Heart left ventricle (tissue), 16 donors: ENCODE results near the gene TPSB2. TPM values are rescaled to one million over a fixed set of nuclear protein-coding genes. Genes with fewer than 3 reads are reported as not detected.

Experiments used
- ATAC-seq, 4 donors: fragments of 200-7000 bp; cut with Tn5 transposase; one replicate each; pipeline ENCODE4 v1.9.1; 2020 to 2022; ENCODE audit warnings: moderate library complexity in 4 of 4, mild to moderate bottlenecking in 3 of 4, moderate number of reproducible peaks in 1 of 4
- DNase-seq, 5 donors: peaks; one replicate each; pipeline ENCODE4 v3.0.0-alpha.2; 2020
- H3K27ac ChIP-seq, 12 donors: fragments of 200-600 bp; sonication (generic) in 4 of 12; one replicate each; pipeline versions ENCODE4 v1.5.0 to v1.8.0; 2016 to 2022; ENCODE audit warnings: mild to moderate bottlenecking in 2 of 12
- H3K27me3 ChIP-seq, 9 donors: fragments of 200-600 bp; sonication (generic) in 2 of 9; one replicate each; pipeline versions ENCODE4 v1.5.1 to v1.8.0; 2016 to 2022; ENCODE audit warnings: mild to moderate bottlenecking in 3 of 9
- H3K36me3 ChIP-seq, 9 donors: fragments of 200-600 bp; sonication (generic) in 2 of 9; one replicate each; pipeline versions ENCODE4 v1.5.0 to v1.8.0; 2018 to 2022; ENCODE audit warnings: mild to moderate bottlenecking in 2 of 9
- H3K4me1 ChIP-seq, 12 donors: fragments of 200-600 bp; sonication (generic) in 4 of 12; one replicate each; pipeline versions ENCODE4 v1.5.0 to v1.8.0; 2016 to 2022; ENCODE audit warnings: mild to moderate bottlenecking in 3 of 12
- H3K4me3 ChIP-seq, 12 donors: fragments of 200-600 bp; sonication (generic) in 4 of 12; one replicate each; pipeline versions ENCODE4 v1.5.0 to v1.8.0; 2017 to 2022; ENCODE audit warnings: mild to moderate bottlenecking in 9 of 12, moderate library complexity in 4 of 12
- H3K9me3 ChIP-seq, 12 donors: fragments of 200-600 bp; sonication (generic) in 4 of 12; one replicate each; pipeline versions ENCODE4 v1.5.0 to v1.8.0; 2016 to 2022; ENCODE audit warnings: mild to moderate bottlenecking in 1 of 12
- POLR2A ChIP-seq, 2 donors: fragments of 450-650 bp; IDR thresholded peaks; one replicate each; pipeline ENCODE4 v1.6.1; 2017; ENCODE audit warnings: antibody characterized with exemption in 2 of 2, mild to moderate bottlenecking in 2 of 2, moderate library complexity in 2 of 2
- WGBS, 4 donors: extraction: QIAGEN DNeasy Blood & Tissue Kit in 2 of 4; methylation state at CpG; one replicate each; pipeline versions ENCODE4 v1.1.5 to v1.1.7; 2013 to 2018; 5-methylcytosine and 5-hydroxymethylcytosine counted together
- intact Hi-C, 10 donors: fragments of 100-400 bp; cut with DNase I; formaldehyde crosslinking; loops; one replicate each; pipeline versions ENCODE4 v1.11.1 to v1.14.2; 2022
- polyA plus RNA-seq, 2 donors: library from polyadenylated mRNA; stranded (reverse); fragments of 200-250 nt; gene quantifications; one replicate each; pipeline ENCODE4 v1.2.3, GENCODE V29; 2013
- total RNA-seq, 9 donors: library from RNA; depleted of rRNA in 2 of 9; stranded (reverse); fragments of >200 nt in 2 of 9; fragmentation: NEBNext Ultra II Directional in 3 of 9; extraction: Animal tissue kit (Norgen Biotek cat#: 25700) in 3 of 9; gene quantifications; one replicate each; pipeline versions ENCODE4 v1.1.0 to v1.2.4, GENCODE V29; 2016 to 2023
- TF ChIP-seq, protein P1 (sequence below), 12 donors: fragments of 200-600 bp; sonication (generic) in 4 of 12; IDR thresholded peaks; one replicate each; pipeline versions ENCODE4 v1.5.0 to v1.8.0; 2018 to 2022; ENCODE audit warnings: antibody characterized with exemption in 12 of 12, mild to moderate bottlenecking in 5 of 12
- donor health status: ischemic (EF 13 %, LVEDD 7.1; RV severe dilation, severe dysfunction).
- donor health status: healthy with polysubstance abuse.
- donor health status: DM: no; HTN: yes; CAD: no.
- donor health status: DM: no; HTN: no; CAD: no.
- donor health status: ischemic (EF 25% LVEDD 6.9; RV normal size, moderate dysfunction).
- donor health status: ischemic (EF 25% LVEDD 5.7; RV mildly dilated, moderate dysfunction).
- donor health status: healthy.
- donor health status: DM: yes; HTN: yes; CAD: no.
- donor health status: ischemic (EF 35%, LVEDD 5.7; RV mildly dilated, moderate dysfunction).
- donor health status: nonischemic (EF 11% LVEDD 7.7; RV severe dilation, severe dysfunction).
- donor health status: DM: yes; HTN: yes; CAD: no.
- donor health status: PGD.
- donor health status: ischemic (EF 29% LVEDD 5.4; RV normal size, mild dysfunction).
- donor health status: nonischemic (EF 23%, LVEDD 6.1; RV moderate dilation, normal function).

TPSB2 gene
- total and polyA plus RNA-seq, 11 donors, result 2.0 to 18.1 (median 2.3) TPM; not detected in 1

DNA sequence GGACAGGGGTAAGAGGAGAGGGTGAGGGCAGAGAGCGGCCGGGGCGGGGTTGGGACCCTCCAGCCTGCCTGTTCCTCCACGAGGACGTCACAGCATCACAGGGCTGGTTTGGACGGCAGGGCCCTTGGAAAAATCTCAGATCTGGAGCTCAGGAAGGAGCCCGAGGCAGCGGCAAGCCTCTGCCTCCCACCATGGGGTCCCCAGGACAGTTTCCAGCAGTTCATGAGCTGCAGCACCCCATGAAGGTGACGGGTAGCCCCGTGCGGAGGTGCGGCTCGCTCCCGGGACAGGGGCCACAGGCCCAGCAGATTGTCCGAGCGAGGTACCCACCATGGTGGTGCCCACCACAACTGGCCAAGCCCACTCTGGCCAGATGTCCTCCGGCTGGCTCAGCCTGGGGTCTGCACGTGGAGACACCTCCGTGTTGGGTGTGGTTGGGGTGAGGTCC is 47.2 kb upstream of the TPSB2 start:
- H3K27ac ChIP-seq, result no peak overlapping the region
- intact Hi-C loops, result no loop called here
- H3K4me1 ChIP-seq, result no peaks in the 10 kb centered on the region
- H3K36me3 ChIP-seq, result no peaks in the 10 kb centered on the region
- H3K9me3 ChIP-seq, result no peaks in the 10 kb centered on the region
- WGBS, 4 donors, result 75 to 82% (median 76%) methylated on average over 16 to 19 of the region's 19 CpGs
- ATAC-seq, result no peak
- H3K27me3 ChIP-seq, result peaks cover 0 to 24% (median 9%) of the 10 kb centered on the region in 9 donors
- no peak overlapping the region for H3K4me3 ChIP-seq
- no peak for DNase-seq
- TF ChIP-seq, protein P1, sequence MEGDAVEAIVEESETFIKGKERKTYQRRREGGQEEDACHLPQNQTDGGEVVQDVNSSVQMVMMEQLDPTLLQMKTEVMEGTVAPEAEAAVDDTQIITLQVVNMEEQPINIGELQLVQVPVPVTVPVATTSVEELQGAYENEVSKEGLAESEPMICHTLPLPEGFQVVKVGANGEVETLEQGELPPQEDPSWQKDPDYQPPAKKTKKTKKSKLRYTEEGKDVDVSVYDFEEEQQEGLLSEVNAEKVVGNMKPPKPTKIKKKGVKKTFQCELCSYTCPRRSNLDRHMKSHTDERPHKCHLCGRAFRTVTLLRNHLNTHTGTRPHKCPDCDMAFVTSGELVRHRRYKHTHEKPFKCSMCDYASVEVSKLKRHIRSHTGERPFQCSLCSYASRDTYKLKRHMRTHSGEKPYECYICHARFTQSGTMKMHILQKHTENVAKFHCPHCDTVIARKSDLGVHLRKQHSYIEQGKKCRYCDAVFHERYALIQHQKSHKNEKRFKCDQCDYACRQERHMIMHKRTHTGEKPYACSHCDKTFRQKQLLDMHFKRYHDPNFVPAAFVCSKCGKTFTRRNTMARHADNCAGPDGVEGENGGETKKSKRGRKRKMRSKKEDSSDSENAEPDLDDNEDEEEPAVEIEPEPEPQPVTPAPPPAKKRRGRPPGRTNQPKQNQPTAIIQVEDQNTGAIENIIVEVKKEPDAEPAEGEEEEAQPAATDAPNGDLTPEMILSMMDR (IDR thresholded peaks at IDR 0.05), result no peak
- no peak for TF ChIP-seq POLR2A (IDR thresholded peaks at IDR 0.05)

DNA sequence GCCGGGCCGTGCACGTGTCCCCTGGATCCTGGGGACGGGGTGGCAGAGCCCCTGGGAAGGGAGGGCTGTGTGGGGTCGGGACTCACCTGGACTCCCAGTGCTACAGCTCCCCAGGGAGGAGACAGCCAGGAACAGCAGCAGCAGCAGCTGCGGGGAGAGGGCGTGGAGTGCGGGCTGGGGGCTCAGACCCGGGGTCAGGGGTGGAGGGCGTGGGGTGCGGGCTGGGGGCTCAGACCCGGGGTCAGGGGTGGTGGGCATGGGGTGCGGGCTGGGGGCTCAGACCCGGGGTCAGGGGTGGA is 46.5 kb upstream of the TPSB2 start:
- intact Hi-C loops, result no loop called here
- no peaks in the 10 kb centered on the region for H3K36me3 ChIP-seq
- no peak overlapping the region for H3K27ac ChIP-seq
- H3K9me3 ChIP-seq, result no peaks in the 10 kb centered on the region
- TF ChIP-seq POLR2A (IDR thresholded peaks at IDR 0.05), result no peak
- TF ChIP-seq, protein P1 (IDR thresholded peaks at IDR 0.05), result no peak
- no peak overlapping the region for H3K4me3 ChIP-seq
- H3K4me1 ChIP-seq, result peaks cover 0 to 6% (median 0%) of the 10 kb centered on the region in 12 donors
- DNase-seq, result no peak
- peaks cover 0 to 24% (median 9%) of the 10 kb centered on the region in 9 donors for H3K27me3 ChIP-seq
- WGBS, 4 donors, result 74 to 91% (median 86%) methylated on average over 4 to 14 of the region's 14 CpGs
- ATAC-seq, result no peak

DNA sequence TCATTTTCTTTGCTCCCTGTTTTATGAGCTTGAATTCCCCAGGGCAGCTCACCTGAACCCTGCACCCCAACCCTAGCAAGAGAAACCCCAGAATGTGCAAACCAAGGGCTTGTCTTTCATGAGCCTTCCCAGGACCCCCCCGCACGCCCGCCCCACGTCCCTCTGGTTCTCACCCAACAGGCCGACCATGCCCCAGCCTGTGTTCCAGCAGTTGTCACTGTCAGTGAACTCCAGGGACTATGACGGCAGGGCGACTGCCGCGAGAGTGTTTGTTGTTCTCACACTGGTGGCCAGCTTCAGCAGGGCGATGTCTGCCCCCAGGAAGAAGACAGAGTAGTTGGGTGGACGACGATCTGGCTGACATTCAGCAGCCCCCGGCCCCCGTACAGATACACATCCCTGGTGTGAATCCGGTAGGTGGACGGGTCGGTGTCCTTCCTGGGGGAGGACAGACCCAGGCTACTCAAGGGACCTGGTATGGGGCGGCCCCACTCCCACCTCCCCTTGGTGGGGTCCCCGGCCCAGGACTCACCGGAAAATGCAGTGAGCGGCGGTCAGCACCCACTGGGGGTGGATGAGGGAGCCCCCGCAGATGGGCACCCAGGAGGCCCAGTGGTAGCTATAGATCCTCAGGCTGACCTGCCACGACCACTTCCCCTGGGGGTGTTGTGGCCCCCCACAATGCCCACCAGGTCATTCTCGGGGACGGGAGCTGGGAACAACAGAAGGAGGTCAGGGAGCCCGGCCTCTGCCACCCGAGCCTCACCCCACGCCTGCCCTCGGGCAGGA is 46.0 kb upstream of the TPSB2 start:
- H3K27me3 ChIP-seq, result peaks cover 0 to 24% (median 9%) of the 10 kb centered on the region in 9 donors
- TF ChIP-seq POLR2A (IDR thresholded peaks at IDR 0.05), result no peak
- TF ChIP-seq, protein P1 (IDR thresholded peaks at IDR 0.05), result no peak
- no peaks in the 10 kb centered on the region for H3K9me3 ChIP-seq
- no peak overlapping the region for H3K27ac ChIP-seq
- peaks cover 0 to 8% (median 0%) of the 10 kb centered on the region in 12 donors for H3K4me1 ChIP-seq
- DNase-seq, result no peak
- ATAC-seq, result no peak
- 65 to 76% (median 70%) methylated on average over 24 to 30 of the region's 30 CpGs for WGBS, 4 donors
- H3K36me3 ChIP-seq, result no peaks in the 10 kb centered on the region
- intact Hi-C loops, result no loop called here
- no peak overlapping the region for H3K4me3 ChIP-seq

DNA sequence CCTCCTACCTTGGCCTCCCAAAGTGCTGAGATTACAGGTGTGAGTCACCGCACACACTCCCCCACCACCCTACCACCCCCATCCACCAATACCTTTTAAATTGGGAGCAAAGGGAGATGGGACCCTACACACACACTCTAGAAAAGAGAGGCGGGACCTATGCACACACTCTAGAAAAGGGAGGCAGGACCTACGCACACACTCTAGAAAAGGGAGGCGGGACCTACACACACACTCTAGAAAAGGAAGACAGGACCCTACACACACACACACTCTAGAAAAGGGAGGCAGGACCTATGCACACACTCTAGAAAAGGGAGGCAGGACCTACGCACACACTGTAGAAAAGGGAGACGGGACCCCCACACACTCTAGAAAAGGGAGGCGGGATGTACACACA is 44.8 kb upstream of the TPSB2 start:
- H3K4me3 ChIP-seq, result no peak overlapping the region
- intact Hi-C loops, result no loop called here
- DNase-seq (no peak), ATAC-seq (no peak)
- WGBS, 4 donors, result 89 to 96% (median 93%) methylated on average over 7 of the region's 7 CpGs
- no peak for TF ChIP-seq POLR2A (IDR thresholded peaks at IDR 0.05)
- TF ChIP-seq, protein P1 (IDR thresholded peaks at IDR 0.05), result no peak
- H3K27ac ChIP-seq, result no peak overlapping the region
- peaks cover 0 to 8% (median 0%) of the 10 kb centered on the region in 12 donors for H3K4me1 ChIP-seq
- H3K36me3 ChIP-seq, result no peaks in the 10 kb centered on the region
- H3K9me3 ChIP-seq, result no peaks in the 10 kb centered on the region
- H3K27me3 ChIP-seq, result peaks cover 0 to 24% (median 9%) of the 10 kb centered on the region in 9 donors
